Right lobe of liver (tissue), 6 donors: ENCODE data around the gene SEC14L1. TPM values are rescaled to one million over a fixed set of nuclear protein-coding genes. Genes with fewer than 3 reads are reported as not detected.

Source experiments
- ATAC-seq, 4 donors: fragments of 200-7000 bp; cut with Tn5 transposase; one replicate each; pipeline ENCODE4 v1.9.1; 2020; ENCODE audit warnings: mild to moderate bottlenecking in 4 of 4, moderate library complexity in 4 of 4
- DNase-seq, 3 donors: peaks; one replicate each; pipeline ENCODE4 v3.0.0-alpha.2; 2020
- H3K27ac ChIP-seq, 3 donors: fragments of 200-600 bp; one replicate each; pipeline ENCODE4 v1.8.0; 2022
- H3K27me3 ChIP-seq, 2 donors: fragments of 200-600 bp; one replicate each; pipeline ENCODE4 v1.8.0; 2022
- H3K36me3 ChIP-seq, 4 donors: fragments of 200-600 bp; sonication (generic) in 1 of 4; one replicate each; pipeline versions ENCODE4 v1.5.1 to v1.8.0; 2017 to 2022; ENCODE audit warnings: control low read depth in 1 of 4
- H3K4me1 ChIP-seq, 4 donors: fragments of 200-600 bp; sonication (generic) in 1 of 4; one replicate each; pipeline versions ENCODE4 v1.5.1 to v1.8.0; 2017 to 2022; ENCODE audit warnings: control low read depth in 1 of 4
- H3K4me3 ChIP-seq, 3 donors: fragments of 200-600 bp; one replicate each; pipeline ENCODE4 v1.8.0; 2022
- H3K9me3 ChIP-seq, 4 donors: fragments of 200-600 bp; sonication (generic) in 1 of 4; one replicate each; pipeline versions ENCODE4 v1.5.1 to v1.8.0; 2017 to 2022; ENCODE audit warnings: control low read depth in 1 of 4
- CTCF ChIP-seq, 4 donors: fragments of 200-600 bp in 3 of 4; fragments of 450-650 bp in 1 of 4; IDR thresholded peaks; one replicate each; pipeline versions ENCODE4 v1.5.1 to v1.8.0; 2016 to 2022; ENCODE audit warnings: antibody characterized with exemption in 4 of 4, mild to moderate bottlenecking in 2 of 4
- POLR2A ChIP-seq: fragments of 450-650 bp; IDR thresholded peaks from one replicate; pipeline ENCODE4 v1.6.1; 2017; ENCODE audit warnings: antibody characterized with exemption, mild to moderate bottlenecking
- WGBS: methylation state at CpG from one replicate; pipeline ENCODE4 v1.1.6; 2018; ENCODE audit warnings: low coverage, low lambda C conversion rate; ENCODE audit not compliant: insufficient coverage; ENCODE audit errors: missing lambda C conversion rate; 5-methylcytosine and 5-hydroxymethylcytosine counted together
- intact Hi-C, 2 donors: fragments of 100-400 bp; cut with DNase I; formaldehyde crosslinking; loops; one replicate each; pipeline versions ENCODE4 v1.11.2 to v1.14.1; 2022
- total RNA-seq, 6 experiments: library from RNA; depleted of rRNA in 2 of 6; stranded (reverse); fragments of >200 nt in 2 of 6; fragmentation: NEBNext Ultra II Directional in 3 of 6; extraction: Animal tissue kit (Norgen Biotek cat#: 25700) in 3 of 6; gene quantifications; one replicate each; pipeline versions ENCODE4 v1.1.0 to v1.2.4, GENCODE V29; 2016 to 2023
- donor health status: DM: no; HTN: yes; CAD: no.
- donor health status: DM: no; HTN: no; CAD: no.
- donor health status: DM: no; HTN: no; CAD: no.
- donor health status: DM: no; HTN: yes; CAD: no.
- donor health status: DM: no; HTN: yes; CAD: no.

SEC14L1 gene
- total RNA-seq, 6 experiments from 2014 or later: 21.5 to 44.4 (median 24.9) TPM

- no peaks in the 10 kb centered on the region for H3K36me3 ChIP-seq
- WGBS: 44% methylated on average over 9 of the region's 18 CpGs
- no peaks in the 10 kb centered on the region for H3K4me1 ChIP-seq
- no peaks in the 10 kb centered on the region for H3K27me3 ChIP-seq
- intact Hi-C loops: no loop called here
- peak; percentile 55 for TF ChIP-seq POLR2A
- TF ChIP-seq CTCF (IDR thresholded peaks at IDR 0.05): no peak
- peak; percentile 70 to 74 (median 73) for DNase-seq
- H3K4me3 ChIP-seq: no peak overlapping the region
- no peaks in the 10 kb centered on the region for H3K9me3 ChIP-seq
- peak; percentile 67 to 77 (median 70) for ATAC-seq
- H3K27ac ChIP-seq: peak overlapping the region; percentile 58 to 73 (median 59)
Observed at GRCh38 chr17:77127735-77128361, 12.9 kb upstream of the SEC14L1 start.

GRCh38 chr17:77128896-77129567 lies 11.7 kb upstream of the SEC14L1 start:
- ATAC-seq: no peak
- Histone ChIP-seq H3K4me1 (no peaks in the 10 kb centered on the region), H3K27ac (peak overlapping the region in 2 of 3 donors; percentile 58 to 59), H3K4me3 (no peak overlapping the region), H3K27me3 (no peaks in the 10 kb centered on the region), H3K36me3 (no peaks in the 10 kb centered on the region), H3K9me3 (no peaks in the 10 kb centered on the region)
- TF ChIP-seq POLR2A: no peak
- no peak for TF ChIP-seq CTCF (IDR thresholded peaks at IDR 0.05)
- WGBS: 63% methylated on average over 9 of the region's 10 CpGs
- DNase-seq: no peak
- intact Hi-C loops: no loop called here

- TF ChIP-seq CTCF (IDR thresholded peaks at IDR 0.05): no peak
- TF ChIP-seq POLR2A: no peak
- H3K36me3 ChIP-seq: no peaks in the 10 kb centered on the region
- no peaks in the 10 kb centered on the region for H3K9me3 ChIP-seq
- intact Hi-C loops: no loop called here
- DNase-seq (no peak), ATAC-seq (no peak)
- no peak overlapping the region for H3K4me3 ChIP-seq
- H3K4me1 ChIP-seq: no peaks in the 10 kb centered on the region
- H3K27me3 ChIP-seq: no peaks in the 10 kb centered on the region
- peak overlapping the region in 1 of 3 donors; percentile 6 for H3K27ac ChIP-seq
- WGBS: 67% methylated on average over 10 of the region's 13 CpGs
Observed at GRCh38 chr17:77129568-77130301, 11.0 kb upstream of the SEC14L1 start.

- no peak for ATAC-seq
- 84% methylated on average over 7 of the region's 9 CpGs for whole genome bisulfite sequencing
- no peak overlapping the region for H3K27ac ChIP-seq
Observed at GRCh38 chr17:77130525-77130924, 10.2 kb upstream of the SEC14L1 start.

More at GRCh38 chr17:77130525-77130924, 10.2 kb upstream of the SEC14L1 start:
- no peak for DNase-seq
- Histone ChIP-seq H3K4me1 (no peaks in the 10 kb centered on the region), H3K27me3 (no peaks in the 10 kb centered on the region), H3K4me3 (no peak overlapping the region), H3K36me3 (no peaks in the 10 kb centered on the region), H3K9me3 (no peaks in the 10 kb centered on the region)
- intact Hi-C loops: no loop called here
- no peak for TF ChIP-seq POLR2A
- no peak for TF ChIP-seq CTCF (IDR thresholded peaks at IDR 0.05)
